ENCODE results near the gene MATN4.

Gene MATN4

DNA sequence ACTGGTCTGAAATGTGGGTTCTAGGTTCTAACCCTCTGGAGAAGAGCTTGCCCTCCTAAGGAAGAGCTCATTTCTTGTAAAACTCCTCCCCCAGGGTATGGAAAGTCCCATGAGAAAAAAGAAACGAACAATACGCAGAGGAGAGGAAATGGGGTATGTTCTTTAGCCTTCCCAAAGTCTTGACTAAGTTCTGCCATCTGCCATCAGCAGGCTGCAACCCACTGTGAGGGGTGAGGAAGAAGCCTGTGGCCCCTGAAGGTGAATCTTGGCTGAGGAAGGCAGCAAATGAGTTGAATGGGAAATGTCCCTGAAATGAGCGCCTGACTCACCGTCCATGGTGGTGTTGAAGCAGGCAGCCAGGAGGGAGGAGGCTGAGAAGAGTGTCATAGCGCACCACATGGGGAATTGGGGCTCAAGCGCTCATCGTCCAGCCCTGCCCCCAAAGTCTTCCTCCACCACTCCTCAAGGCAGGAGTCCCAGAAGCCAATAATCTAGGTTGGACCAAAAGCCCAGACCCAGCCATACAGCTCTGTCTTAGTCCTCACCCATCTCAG lies 10.4 kb upstream of the MATN4 start:
- no peak for TF ChIP-seq CTCF (conservative IDR thresholded peaks at IDR 0.05; ENCODE audit: low read depth, low read length)
- no peak overlapping the region for H3K4me3 ChIP-seq (ENCODE audit: low read length)
- DNase-seq (ENCODE audit: low read depth), result no peak

GRCh38 chr20:45317826-45318225 lies 9.7 kb upstream of the MATN4 start:
- H3K4me3 ChIP-seq (ENCODE audit: low read length), result no peak overlapping the region
- no peak for DNase-seq (ENCODE audit: low read depth)
- TF ChIP-seq CTCF (conservative IDR thresholded peaks at IDR 0.05; ENCODE audit: low read depth, low read length), result no peak

GRCh38 chr20:45316150-45317080 lies 8.3 kb upstream of the MATN4 start:
- TF ChIP-seq CTCF (conservative IDR thresholded peaks at IDR 0.05; ENCODE audit: low read depth, low read length), result no peak
- DNase-seq (ENCODE audit: low read depth), result no peak
- no peak overlapping the region for H3K4me3 ChIP-seq (ENCODE audit: low read length)

DNA sequence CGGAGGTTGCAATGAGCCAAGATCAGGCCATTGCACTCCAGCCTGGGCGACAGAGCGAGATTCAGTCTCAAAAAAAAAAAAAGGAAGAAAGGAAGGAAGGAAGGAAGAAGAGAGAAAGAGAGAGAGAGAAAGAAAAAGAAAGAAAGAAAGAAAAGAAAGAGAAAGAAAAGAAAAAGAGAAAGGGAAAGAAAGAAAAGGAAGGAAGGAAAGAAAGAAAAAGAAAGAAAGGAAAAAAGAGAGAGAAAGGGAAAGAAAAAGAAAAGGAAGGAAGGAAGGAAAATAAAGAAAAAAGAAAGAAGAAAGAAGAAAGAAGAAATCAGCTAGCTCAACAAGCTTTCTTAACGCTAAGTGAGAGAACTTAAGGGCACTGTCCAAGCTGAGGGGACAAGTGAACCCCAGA lies 7.6 kb upstream of the MATN4 start:
- no peak for DNase-seq (ENCODE audit: low read depth)
- TF ChIP-seq CTCF (conservative IDR thresholded peaks at IDR 0.05; ENCODE audit: low read depth, low read length), result no peak
- no peak overlapping the region for H3K4me3 ChIP-seq (ENCODE audit: low read length)

DNA sequence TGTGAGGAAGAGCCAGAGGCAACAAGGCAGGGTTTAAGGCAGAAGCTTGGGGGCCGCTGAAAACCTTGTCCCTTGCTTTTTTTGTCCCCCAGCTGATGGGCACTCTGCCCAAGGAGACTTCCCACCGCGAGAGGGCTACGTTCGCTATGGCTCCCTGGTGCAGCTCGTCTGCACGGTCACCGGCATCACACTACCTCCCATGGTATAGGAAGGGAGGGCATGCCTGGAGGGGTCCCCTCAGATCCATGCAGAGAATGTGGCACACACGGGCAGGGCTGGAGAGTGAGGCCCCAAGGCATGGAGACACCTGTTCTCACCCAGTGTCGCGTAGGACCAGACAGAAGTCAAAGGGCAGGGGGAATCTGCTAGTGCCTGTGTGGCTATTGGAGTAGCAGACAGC lies 5.8 kb upstream of the MATN4 start:
- no peak overlapping the region for H3K4me3 ChIP-seq (ENCODE audit: low read length)
- DNase-seq (ENCODE audit: low read depth), result no peak
- no peak for TF ChIP-seq CTCF (conservative IDR thresholded peaks at IDR 0.05; ENCODE audit: low read depth, low read length)

DNA sequence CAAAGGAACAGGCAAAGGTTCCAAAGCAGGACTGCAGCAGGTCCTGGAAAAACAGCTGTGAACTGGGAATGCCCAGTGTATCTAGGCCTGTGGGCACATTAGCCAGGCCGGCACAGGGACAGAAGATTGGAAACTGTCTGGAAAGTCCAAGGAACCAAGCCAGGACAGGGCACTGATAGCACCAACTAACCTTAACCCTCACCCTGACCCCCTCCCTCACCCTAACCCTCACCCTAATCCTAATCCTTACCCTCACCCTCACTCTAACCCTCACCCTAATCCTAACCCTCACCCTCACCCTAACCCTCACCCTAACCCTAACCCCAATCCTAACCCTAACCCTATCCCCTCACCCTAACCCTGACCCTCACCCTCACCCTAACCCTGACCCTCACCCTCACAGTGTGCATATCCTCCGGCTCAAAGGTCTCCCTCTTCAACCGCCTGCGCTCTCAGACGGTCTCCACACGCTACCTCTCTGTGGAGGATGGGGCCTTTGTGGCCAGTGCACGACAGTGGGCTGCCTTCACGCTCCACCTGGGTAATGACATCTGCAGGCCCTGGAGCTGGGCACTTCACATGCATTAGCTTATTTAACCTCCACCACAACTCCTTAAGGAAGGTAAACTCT lies 5.1 kb upstream of the MATN4 start:
- no peak for DNase-seq (ENCODE audit: low read depth)
- TF ChIP-seq CTCF (conservative IDR thresholded peaks at IDR 0.05; ENCODE audit: low read depth, low read length), result no peak
- H3K4me3 ChIP-seq (ENCODE audit: low read length), result no peak overlapping the region

Data from retinal pigment epithelial cell (primary cell).